DOHH2 (cell line): ENCODE results near the gene CEP131.

Experiments
- H3F3A ChIP-seq: fragments of 200-600 bp; sonication (generic), shearing (Covaris generic); 2 replicates; pipeline ENCODE4 v1.6.0; 2016; ENCODE audit warnings: antibody characterized with exemption, mild to moderate bottlenecking; ENCODE audit not compliant: control insufficient read depth, insufficient read depth
- H3K27ac ChIP-seq: fragments of 200-600 bp; sonication (generic); 2 replicates; pipeline ENCODE4 v1.5.1; 2014; ENCODE audit warnings: low read depth, mild to moderate bottlenecking, low read length, moderate library complexity
- H3K27me3 ChIP-seq: fragments of 200-600 bp; sonication (generic); 2 replicates; pipeline ENCODE4 v1.6.1; 2014; ENCODE audit warnings: mild to moderate bottlenecking, low read length, mixed read lengths; ENCODE audit not compliant: control insufficient read depth
- H3K36me3 ChIP-seq: fragments of 200-600 bp; sonication (generic); 2 replicates; pipeline ENCODE4 v1.6.1; 2014; ENCODE audit warnings: mild to moderate bottlenecking, low read length, moderate library complexity, mixed read lengths; ENCODE audit not compliant: control insufficient read depth
- H3K4me1 ChIP-seq: fragments of 200-600 bp; sonication (generic); 2 replicates; pipeline ENCODE4 v1.6.1; 2014; ENCODE audit warnings: mild to moderate bottlenecking, low read length, mixed read lengths; ENCODE audit not compliant: control insufficient read depth
- H3K4me2 ChIP-seq: fragments of 200-600 bp; sonication (generic); 2 replicates; pipeline ENCODE4 v1.6.0; 2014; ENCODE audit warnings: mild to moderate bottlenecking, low read length, moderate library complexity
- H3K4me3 ChIP-seq: fragments of 200-600 bp; sonication (generic); 2 replicates; pipeline ENCODE4 v1.5.1; 2014; ENCODE audit warnings: mild to moderate bottlenecking, low read length, mixed read lengths
- H3K79me2 ChIP-seq: fragments of 200-600 bp; sonication (generic); 2 replicates; pipeline ENCODE4 v1.6.1; 2014; ENCODE audit warnings: mild to moderate bottlenecking, low read length, mixed read lengths; ENCODE audit not compliant: control insufficient read depth
- H3K9me2 ChIP-seq: fragments of 200-600 bp; sonication (generic); replicated peaks from 2 replicates; pipeline ENCODE4 v1.6.1; 2014; ENCODE audit warnings: mild to moderate bottlenecking, low read length, mixed read lengths; ENCODE audit not compliant: control insufficient read depth
- H3K9me3 ChIP-seq: fragments of 200-600 bp; sonication (generic); 2 replicates; pipeline ENCODE4 v1.6.1; 2014; ENCODE audit warnings: antibody characterized with exemption, low read length, mixed read lengths; ENCODE audit not compliant: control insufficient read depth, insufficient read depth
- H4K20me1 ChIP-seq: fragments of 200-600 bp; sonication (generic); 2 replicates; pipeline ENCODE4 v1.6.0; 2014; ENCODE audit warnings: low read depth, mild to moderate bottlenecking, antibody characterized with exemption, low read length, moderate library complexity; ENCODE audit not compliant: control insufficient read depth, insufficient read depth
- EZH2phosphoT487 ChIP-seq: fragments of 200-600 bp; sonication (generic); IDR thresholded peaks from 2 replicates; pipeline ENCODE4 v1.6.1; 2017; ENCODE audit warnings: borderline replicate concordance, mild to moderate bottlenecking, antibody characterized with exemption, low read length, moderate library complexity, mixed read lengths
- TF ChIP-seq, protein P1 (sequence below): fragments of 200-600 bp; sonication (generic); IDR thresholded peaks from one replicate; pipeline ENCODE4 v1.5.1; 2014; ENCODE audit warnings: antibody characterized with exemption, mild to moderate bottlenecking, low read depth, low read length; ENCODE audit not compliant: poor library complexity, severe bottlenecking

Gene CEP131

DNA sequence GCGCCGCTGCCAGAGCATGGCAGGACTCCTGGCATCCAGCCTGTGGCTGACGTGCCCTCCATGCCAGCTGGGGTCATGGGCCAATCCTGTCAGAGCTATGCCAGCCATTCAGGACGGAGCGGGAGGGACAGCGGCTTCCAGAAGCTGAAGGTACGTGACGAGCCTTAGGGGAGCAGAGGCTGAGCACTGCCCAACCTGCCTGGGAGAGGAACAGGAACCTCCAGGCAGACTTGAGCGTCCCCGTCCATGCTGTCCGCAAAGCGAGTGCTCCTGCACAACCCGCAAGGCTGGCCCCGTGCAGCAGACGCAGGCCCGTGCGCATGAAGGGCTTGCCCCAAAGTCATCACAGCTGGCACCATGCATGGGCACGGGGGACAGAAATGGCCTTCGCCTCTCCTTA is 37.9 kb upstream of the CEP131 start:
- Histone ChIP-seq H3K9me3 (no peaks in the 10 kb centered on the region), H4K20me1 (no peaks in the 10 kb centered on the region), H3K4me2 (no peak overlapping the region), H3K4me1 (peaks cover 12% of the 10 kb centered on the region), H3K36me3 (peaks cover 24% of the 10 kb centered on the region; the same call in 1 of the 2 replicates), H3K27ac (no peak overlapping the region), H3K79me2 (no peaks in the 10 kb centered on the region), H3K27me3 (no peaks in the 10 kb centered on the region), H3K4me3 (no peak overlapping the region), H3F3A (no peaks in the 10 kb centered on the region), H3K9me2 (no peaks in the 10 kb centered on the region)
- TF ChIP-seq, protein P1, sequence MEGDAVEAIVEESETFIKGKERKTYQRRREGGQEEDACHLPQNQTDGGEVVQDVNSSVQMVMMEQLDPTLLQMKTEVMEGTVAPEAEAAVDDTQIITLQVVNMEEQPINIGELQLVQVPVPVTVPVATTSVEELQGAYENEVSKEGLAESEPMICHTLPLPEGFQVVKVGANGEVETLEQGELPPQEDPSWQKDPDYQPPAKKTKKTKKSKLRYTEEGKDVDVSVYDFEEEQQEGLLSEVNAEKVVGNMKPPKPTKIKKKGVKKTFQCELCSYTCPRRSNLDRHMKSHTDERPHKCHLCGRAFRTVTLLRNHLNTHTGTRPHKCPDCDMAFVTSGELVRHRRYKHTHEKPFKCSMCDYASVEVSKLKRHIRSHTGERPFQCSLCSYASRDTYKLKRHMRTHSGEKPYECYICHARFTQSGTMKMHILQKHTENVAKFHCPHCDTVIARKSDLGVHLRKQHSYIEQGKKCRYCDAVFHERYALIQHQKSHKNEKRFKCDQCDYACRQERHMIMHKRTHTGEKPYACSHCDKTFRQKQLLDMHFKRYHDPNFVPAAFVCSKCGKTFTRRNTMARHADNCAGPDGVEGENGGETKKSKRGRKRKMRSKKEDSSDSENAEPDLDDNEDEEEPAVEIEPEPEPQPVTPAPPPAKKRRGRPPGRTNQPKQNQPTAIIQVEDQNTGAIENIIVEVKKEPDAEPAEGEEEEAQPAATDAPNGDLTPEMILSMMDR: no peak
- no peak for TF ChIP-seq EZH2phosphoT487

DNA sequence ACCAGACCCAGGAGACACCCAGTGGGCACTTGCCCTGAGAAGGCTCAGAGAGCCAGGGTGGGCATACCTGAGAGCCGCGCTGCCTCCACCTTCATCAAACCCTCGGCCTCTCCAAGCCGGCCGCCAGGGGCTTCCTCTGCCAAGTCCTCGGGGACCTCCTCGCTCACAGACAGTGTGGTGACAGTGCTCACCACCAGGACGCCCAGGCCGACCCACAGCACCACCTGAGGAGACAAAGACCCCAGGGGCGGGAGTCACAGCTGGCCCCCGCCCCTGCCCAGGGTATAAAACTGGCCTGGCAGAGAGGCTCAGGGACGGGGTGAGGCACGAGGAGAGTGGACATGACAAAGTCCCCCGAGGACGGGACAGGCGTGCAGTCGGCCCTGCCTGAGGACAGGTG is 37.4 kb upstream of the CEP131 start:
- H3K4me1 ChIP-seq: peaks cover 12% of the 10 kb centered on the region
- no peak overlapping the region for H3K4me2 ChIP-seq
- H3K9me2 ChIP-seq: no peaks in the 10 kb centered on the region
- no peaks in the 10 kb centered on the region for H3K27me3 ChIP-seq
- no peak overlapping the region for H3K4me3 ChIP-seq
- TF ChIP-seq, protein P1: no peak
- TF ChIP-seq EZH2phosphoT487: no peak
- H4K20me1 ChIP-seq: no peaks in the 10 kb centered on the region
- H3K27ac ChIP-seq: no peak overlapping the region
- H3K9me3 ChIP-seq: no peaks in the 10 kb centered on the region
- no peaks in the 10 kb centered on the region for H3K79me2 ChIP-seq
- peaks cover 24% of the 10 kb centered on the region; the same call in 1 of the 2 replicates for H3K36me3 ChIP-seq
- H3F3A ChIP-seq: no peaks in the 10 kb centered on the region

DNA sequence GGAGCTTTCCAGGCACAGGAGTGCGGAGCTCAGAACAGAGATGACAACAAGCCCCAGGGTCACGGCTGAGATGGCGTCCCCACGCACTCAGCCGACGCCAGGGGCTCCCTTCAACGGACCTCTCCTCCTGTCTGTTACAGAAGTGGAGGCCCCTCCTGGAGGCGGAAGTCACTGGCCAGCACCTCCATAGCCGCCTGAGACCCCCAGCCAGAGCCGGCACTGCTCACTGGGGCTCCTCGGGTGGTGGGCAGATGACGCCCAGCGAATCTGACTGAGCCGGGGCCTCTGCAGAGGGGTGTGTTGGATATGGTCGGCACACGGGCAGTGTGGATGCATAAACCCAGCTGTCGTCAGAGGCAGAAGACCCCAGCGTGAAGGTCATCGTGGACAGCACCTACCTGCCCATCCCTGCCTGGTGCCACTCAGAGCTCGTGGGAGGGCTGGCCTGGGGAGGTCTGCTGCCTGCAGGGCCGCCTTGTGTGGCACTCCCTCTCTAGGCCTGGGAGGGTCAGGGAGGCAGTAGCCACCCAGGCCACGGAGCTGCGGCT is 36.4 kb upstream of the CEP131 start:
- Histone ChIP-seq H3K79me2 (no peaks in the 10 kb centered on the region), H3K27me3 (no peaks in the 10 kb centered on the region), H3K4me2 (no peak overlapping the region), H3K36me3 (peaks cover 24% of the 10 kb centered on the region; the same call in 1 of the 2 replicates), H3K9me3 (no peaks in the 10 kb centered on the region), H4K20me1 (no peaks in the 10 kb centered on the region), H3K4me3 (no peak overlapping the region), H3F3A (no peaks in the 10 kb centered on the region), H3K9me2 (no peaks in the 10 kb centered on the region), H3K27ac (no peak overlapping the region), H3K4me1 (peaks cover 12% of the 10 kb centered on the region)
- no peak for TF ChIP-seq EZH2phosphoT487

DNA sequence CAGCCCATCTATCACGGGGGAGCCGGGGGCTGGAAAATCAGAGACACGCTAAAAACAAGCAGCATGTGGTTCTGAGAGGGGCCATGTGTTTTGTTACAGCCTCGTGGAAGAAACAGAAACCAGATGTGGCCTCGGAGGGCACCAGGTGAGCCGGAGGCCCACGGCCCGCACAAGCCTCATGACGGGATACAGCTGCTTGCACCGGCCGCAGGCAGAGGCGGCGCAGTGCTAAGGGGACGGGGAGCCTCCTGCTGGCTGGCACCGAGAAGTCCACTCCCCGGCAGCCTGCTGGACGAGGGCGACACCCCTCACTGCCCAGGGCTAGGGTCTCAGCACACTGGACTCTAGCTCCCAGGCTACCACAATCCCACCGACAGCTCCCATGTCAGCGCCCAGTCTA is 35.5 kb upstream of the CEP131 start:
- Histone ChIP-seq H3K4me2 (no peak overlapping the region), H3K4me1 (peaks cover 12% of the 10 kb centered on the region), H3F3A (no peaks in the 10 kb centered on the region), H3K27me3 (no peaks in the 10 kb centered on the region), H3K9me3 (no peaks in the 10 kb centered on the region), H3K79me2 (no peaks in the 10 kb centered on the region), H3K9me2 (no peaks in the 10 kb centered on the region), H3K27ac (no peak overlapping the region), H3K4me3 (no peak overlapping the region), H4K20me1 (0 out of 2 replicates have a peak, but pooled peaks cover 4% of the 10 kb centered on the region), H3K36me3 (peaks cover 20% of the 10 kb centered on the region; the same call in 1 of the 2 replicates)
- no peak for TF ChIP-seq EZH2phosphoT487
- TF ChIP-seq, protein P1: no peak
